Hematopoietic multipotent progenitor cell treated with erythropoietin and hydrocortisone succinate and interleukin-3 and kit ligand, for 4 days (in vitro differentiated cells): ENCODE results near the gene CERS4.
A peak's percentile ranks its signal among the peaks of the same experiment; 100 is the strongest.
"Not testable (repeated sequence)": the region's sequence is repeated elsewhere in the genome, so short reads cannot be mapped to it uniquely, and the experiment has no call there.

Source experiments
- DNase-seq: peaks from one replicate; pipeline ENCODE4 v3.0.0-alpha.2; 2015

Gene CERS4

DNA sequence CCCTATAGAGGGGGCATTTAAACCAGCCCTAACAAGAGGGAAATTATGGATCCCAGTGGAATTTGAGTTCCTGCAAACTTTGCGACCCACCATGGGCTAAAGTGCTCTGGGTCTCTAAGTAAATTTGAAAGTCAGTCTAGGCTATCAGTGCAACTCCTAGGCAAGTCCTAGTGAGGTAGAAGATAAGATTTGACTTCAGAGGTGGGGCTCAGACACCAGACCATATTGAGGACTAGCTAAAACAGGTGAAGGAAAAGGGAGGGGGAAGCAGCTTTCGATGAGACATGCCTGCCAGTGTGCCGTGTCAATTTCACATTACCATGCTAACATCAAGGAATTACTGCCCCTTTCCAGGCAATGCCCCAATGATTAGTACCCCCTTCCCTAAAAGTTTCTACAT is 60.6 kb downstream of the CERS4 start:
- no peak for DNase-seq

DNA sequence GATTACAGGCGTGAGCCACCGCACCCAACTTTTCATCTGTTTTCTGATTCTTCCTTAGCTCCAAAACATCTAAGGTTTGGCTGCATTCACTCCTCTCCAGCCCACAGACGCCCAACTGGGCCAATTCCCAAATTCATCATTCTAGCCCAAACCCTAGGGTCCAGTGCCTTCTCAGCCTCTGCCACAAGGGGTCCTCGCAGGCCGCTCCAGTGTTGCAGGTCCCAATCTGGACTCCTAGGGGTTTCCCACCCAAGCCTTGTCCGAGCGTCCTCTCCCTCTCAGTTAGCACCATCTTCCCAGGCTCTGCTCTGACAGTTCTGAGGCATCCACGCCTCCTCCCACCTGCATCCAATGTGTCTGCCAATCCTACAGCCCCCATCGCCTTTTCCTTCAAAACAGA is 67.3 kb downstream of the CERS4 start:
- not testable (repeated sequence) for DNase-seq

DNA sequence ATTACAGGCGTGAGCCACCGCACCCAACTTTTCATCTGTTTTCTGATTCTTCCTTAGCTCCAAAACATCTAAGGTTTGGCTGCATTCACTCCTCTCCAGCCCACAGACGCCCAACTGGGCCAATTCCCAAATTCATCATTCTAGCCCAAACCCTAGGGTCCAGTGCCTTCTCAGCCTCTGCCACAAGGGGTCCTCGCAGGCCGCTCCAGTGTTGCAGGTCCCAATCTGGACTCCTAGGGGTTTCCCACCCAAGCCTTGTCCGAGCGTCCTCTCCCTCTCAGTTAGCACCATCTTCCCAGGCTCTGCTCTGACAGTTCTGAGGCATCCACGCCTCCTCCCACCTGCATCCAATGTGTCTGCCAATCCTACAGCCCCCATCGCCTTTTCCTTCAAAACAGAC is 82.2 kb downstream of the CERS4 start:
- DNase-seq = not testable (repeated sequence)

DNA sequence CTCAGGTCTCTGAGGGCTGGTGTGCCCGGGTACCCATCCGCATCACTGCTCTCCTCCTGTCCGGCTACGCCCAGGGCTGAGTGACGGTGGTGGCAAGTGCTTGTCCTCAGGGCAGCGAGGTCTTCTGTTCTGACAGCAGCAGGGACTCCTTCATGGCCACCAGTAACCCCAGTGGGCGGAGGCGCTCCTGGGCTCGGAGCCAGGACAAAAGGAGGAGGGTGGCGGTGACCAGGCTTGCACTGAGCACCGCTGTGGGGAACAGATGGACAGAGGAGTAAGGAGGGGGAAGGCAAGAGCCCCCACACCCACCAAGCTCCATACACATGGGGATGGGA is 93.2 kb downstream of the CERS4 start:
- peak; percentile 42 for DNase-seq

DNA sequence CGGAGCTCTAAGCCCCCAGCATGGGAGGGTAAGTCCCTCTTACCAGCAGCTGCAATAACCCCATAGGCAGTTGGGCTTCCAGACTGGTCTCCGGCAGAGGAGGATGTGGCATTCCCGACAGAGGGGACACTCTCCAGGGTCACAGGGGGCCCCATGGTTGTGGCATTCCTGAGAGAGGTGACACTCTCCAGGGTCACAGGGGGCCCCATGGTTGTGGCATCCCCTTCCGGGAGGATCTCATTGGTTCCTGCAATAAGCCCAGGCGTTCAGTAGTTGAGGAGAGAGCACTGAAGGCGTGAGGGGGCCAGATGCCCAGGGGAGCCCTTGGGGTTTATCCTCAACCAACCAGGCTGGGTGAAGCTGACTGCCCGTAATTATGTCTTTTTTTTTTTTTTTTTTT is 93.6 kb downstream of the CERS4 start:
- DNase-seq = no peak

DNA sequence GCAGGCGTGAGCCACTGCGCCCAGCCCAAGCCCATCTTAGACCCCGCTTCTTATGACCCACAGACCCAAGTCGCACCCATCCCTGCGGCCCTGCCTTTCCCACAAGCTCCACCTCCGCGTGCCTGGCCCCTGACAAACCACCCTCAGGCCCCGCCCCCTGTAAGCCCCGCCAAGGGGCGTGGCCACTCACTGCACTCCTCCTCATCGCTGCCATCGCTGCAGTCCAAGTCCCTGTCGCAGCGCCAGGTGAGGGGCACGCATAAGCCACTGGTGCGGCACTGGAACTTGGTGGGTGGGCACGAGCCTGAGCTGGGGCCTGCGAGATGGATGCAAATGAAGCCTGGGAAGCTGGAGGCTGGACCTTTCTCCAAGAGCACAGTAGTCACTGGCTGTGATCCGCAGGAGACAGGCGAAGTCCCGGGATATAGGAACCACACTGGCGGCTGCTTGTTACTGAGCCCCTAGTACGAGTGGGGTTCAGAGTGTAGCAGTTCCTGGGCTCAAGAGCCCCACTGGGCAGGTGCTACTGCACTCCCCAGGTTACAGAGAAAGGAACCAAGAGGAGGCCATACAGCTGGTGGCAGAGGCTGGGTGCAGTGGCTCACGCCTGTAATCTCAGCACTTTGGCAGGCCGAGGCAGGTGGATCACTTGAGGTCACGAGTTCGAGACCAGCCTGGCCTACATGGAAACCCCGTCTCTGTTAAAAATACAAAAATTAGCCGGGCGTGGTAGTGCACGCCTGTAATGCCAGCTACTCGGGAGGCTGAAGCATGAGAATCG is 95.9 kb downstream of the CERS4 start:
- peak; percentile 54 for DNase-seq

DNA sequence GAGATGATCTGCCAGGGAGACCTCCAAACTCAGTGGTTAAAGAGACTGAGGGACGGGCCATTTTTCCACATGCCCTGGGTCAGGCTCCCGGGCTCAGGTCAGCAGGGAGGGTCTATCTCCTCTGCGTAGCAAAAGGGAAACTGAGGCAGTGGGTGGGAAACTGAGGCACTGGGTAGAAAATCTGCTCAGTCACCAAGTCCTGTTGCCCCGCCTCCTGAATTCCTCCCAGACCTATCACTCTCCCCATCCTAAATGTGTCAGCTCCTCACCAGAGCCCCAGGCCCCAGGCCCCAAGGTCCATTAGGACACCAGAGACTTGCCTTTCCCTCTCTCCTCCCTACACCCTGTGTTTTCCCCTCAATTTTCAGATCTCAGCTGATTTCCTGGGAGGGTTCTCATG is 96.6 kb downstream of the CERS4 start:
- no peak for DNase-seq

DNA sequence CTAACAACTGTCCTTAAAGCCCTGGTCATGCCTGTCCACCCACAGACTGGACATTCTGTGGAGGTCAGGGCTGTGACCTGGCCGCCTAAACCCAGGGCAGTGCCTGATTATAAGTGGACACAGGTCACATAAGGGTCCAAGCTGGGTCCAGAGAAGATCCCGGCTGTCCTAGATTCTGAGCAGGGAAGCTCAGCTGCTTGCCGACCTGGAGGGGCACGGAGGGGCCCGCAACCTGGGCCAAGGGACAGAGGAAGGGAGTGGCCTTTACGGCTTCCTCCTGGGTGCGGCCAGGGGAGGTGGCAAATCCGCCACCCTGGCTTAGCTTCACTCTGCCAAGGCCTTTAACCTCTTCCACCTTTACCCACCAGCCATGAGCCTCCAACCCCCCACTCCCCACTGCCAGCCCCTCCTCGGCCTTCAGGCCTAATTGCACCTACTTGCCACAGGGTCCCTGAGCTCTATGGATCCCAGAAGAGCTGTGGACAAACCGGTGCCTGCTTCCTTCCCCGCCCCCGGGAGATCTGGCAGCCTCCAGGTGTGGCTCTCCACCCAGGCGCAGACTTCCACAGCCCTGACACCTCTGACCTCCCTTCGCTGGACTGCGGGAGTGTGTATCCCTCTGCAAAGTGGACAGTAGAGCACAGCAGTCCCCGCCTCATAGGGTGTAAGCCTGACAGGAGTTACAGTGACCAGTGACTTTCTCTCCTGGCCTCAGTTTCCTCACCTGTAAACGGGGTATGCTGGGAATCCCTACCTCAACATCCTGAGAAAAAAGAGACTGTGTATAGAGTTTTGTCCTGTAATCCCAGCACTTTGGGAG is 97.3 kb downstream of the CERS4 start:
- DNase-seq = no peak

DNA sequence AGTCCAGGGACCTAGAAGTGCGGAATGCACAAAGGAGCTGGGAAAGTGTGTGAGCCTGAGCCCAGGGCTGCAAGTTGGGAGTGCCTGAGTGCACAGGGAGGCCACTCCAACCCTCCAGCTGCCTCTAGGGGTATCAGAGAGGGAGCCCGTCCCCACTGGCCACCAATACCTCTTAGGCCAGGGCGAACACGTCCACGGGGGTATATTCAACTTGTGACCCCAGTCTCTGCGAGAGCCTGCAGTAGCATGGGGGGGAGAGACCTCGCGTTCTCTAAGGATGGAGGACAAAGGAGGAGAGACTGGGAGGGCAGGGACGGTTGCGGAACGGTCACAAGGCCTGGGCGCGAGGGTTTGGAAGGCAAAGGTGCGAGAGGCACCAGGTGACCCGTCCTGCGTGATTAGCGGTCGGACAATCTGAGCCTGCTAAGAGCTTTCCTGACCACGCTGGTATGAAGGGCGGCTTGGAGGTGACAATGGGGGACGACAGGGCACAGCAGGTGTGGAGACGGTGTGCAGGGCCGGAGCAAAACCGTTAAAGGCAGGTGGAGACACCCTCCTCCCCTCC is 98.3 kb downstream of the CERS4 start:
- peak; percentile 19 for DNase-seq

DNA sequence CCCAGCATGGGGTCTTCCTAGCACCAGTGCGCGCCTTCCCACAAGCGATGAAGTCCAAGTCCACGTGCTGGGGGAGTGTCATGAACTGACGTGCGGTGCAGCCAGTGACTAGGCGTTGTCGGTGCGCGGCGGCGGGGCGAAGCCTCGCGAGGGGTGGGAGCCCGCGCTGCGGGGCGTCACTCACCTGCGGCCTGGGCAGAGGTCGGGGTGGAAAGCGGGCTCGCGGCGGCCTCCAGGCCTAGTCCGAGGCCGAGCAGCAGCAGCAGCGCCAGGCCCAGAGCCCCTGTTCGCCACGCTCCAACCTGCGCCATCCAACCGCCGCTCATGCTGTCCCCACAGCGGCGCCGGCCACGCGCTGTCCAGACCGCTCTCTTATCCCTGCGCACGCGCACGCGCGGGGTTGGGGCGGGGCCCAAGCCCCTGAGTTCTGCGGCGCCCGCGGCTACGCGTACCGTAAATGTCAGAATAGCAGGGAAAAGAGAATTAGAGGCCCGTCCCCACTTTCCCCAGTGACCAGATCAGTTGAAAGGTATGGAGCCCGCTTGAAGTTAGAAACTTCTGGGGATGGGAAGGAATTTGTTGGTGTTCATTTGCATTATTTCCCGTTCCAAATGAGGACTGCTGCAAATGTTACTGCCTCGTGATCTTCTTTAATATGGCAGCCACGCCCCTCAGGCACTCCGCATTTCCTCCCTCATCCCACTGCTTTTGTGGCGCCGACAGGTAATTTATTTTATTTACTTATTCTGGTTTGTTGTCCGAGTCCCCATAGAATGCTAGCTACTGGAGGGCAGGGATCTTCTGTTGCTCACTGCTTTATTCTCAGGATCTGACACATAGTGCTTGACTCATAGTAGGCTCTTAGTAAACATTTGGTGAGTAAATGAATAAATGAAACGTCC is 99.0 kb downstream of the CERS4 start, which contains the start of gene CD320:
TSS of gene CD320 (minus strand) at position 394 of the 902 bp plus-strand sequence. CDS start at position 326, 68 bp downstream.
- DNase-seq = peak; percentile 95

DNA sequence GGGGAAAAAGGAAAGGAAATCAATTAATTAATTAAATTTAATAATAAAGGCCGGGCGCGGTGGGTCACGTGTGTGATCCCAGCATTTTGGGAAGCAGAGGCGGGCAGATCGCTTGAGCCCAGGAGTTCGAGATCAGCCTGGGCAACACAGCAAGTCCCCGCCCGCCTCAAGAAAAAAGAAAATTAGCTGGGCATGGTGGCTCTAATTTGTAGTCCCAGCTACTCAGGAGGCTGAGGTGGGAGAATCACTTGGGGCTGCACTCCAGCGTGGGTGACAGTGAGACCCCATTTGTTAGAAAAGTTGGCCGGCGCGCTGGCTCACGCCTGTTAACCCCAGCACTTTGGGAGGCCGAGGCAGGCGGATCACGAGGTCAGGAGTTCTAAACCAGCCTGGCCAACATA is 99.7 kb downstream of the CERS4 start:
- DNase-seq = no peak

DNA sequence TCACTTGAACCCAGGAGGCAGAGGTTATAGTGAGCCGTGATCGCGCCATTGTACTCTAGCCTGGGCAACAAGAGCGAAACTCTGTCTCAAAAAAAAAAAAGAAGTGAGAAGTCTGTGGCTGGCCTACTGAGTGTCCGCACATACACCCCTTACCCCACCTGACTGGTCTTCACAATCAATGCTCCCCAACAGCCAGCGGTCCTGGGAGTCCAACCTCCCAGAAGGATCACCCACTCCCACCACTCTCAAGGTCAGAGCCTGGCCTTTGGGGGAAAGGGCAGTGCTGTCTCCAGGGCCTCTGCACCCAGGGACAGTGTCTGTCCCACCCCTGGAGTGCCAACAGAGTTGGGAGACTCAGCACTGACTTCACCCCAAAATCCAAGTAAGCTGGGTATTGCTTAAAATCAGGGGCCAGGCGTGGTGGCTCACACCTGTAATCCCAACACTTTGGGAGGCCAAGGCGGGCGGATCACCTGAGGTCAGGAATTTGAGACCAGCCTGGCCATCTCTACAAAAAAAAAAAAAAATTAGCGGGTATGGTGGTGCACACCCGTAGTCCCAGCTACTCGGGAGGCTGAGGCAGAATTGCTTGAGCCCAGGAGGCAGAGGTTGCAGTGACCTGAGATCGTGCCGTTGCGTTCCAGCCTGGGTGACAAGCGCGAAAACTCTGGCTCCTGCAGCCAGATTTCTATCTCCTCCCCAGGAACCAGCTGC is 101.3 kb downstream of the CERS4 start:
- no peak for DNase-seq

DNA sequence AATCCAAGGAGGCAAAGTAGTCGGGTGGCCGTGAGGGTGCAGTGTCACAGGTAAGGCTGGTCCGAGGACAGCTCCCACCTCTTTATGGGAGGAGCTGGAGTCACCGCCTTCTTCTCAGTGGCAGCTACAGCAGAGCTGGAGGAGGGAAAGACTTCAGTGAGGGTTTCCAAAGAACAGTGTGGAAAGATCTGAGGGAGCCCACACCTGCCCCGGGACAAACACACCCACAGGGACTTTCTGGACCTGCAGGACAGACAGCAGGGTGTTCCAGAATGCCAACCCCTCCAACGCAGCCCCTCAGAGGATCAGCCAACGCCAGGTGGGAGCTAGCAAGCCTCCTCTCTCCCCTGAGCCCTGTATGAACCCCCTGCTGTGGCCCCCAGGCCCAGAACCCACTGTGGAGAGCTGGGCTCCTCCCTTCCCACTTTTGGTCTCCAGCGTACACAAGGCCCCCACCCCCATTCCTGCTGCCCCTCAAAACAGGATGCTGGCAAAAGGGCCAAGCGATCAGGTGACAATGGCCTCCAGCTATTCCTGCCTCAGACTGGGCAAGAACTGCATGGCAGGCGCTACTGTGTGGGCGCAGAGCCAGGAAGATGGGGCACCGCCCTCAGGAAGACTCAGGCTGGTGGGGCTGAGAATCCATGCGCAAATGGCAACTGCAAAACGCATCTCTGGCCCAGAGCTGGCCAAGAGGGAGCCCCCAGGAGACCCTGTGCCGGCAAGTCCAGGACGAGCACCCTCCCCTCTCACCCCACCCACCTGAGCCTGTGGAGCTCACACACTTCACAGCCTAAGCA is 102.5 kb downstream of the CERS4 start:
- peak; percentile 66 for DNase-seq
